ENCODE measurements around the gene PSMB3.

PSMB3 gene

DNA sequence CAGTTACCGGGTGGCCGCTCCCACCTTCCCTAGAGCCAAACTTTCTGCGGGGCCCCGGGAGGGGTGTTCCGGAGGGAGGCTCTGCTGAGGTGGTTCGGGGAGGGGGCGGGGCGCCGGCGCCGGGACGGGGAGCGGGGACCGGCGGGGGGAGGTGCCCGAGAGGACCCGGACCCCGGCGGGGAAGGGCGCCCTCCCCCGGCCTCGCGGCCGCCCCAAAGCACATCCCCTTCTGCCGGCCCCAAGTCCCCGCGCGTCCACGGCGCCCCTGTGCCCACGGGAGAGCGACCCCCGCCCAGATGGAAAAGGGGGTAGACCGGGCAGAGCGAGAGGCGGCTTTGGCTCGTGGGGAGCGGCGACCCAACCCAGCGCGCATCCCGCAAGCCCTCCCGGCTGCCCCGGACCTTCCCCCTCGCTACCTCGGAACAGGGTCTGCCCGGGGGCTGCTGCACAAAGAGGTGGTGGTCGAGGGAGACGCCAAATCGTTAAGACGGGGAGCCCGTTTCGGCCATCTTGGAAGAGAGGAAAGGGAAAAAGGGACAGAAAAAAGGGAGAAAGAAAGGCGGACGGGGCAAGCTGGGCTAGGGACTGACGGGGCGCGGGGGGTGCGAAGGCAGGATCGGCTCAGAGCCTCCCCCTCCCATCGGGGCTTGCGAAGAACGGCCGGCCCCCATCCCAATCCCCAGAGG, 4.9 kb upstream of the PSMB3 start (continued):
- TF ChIP-seq, protein P1, sequence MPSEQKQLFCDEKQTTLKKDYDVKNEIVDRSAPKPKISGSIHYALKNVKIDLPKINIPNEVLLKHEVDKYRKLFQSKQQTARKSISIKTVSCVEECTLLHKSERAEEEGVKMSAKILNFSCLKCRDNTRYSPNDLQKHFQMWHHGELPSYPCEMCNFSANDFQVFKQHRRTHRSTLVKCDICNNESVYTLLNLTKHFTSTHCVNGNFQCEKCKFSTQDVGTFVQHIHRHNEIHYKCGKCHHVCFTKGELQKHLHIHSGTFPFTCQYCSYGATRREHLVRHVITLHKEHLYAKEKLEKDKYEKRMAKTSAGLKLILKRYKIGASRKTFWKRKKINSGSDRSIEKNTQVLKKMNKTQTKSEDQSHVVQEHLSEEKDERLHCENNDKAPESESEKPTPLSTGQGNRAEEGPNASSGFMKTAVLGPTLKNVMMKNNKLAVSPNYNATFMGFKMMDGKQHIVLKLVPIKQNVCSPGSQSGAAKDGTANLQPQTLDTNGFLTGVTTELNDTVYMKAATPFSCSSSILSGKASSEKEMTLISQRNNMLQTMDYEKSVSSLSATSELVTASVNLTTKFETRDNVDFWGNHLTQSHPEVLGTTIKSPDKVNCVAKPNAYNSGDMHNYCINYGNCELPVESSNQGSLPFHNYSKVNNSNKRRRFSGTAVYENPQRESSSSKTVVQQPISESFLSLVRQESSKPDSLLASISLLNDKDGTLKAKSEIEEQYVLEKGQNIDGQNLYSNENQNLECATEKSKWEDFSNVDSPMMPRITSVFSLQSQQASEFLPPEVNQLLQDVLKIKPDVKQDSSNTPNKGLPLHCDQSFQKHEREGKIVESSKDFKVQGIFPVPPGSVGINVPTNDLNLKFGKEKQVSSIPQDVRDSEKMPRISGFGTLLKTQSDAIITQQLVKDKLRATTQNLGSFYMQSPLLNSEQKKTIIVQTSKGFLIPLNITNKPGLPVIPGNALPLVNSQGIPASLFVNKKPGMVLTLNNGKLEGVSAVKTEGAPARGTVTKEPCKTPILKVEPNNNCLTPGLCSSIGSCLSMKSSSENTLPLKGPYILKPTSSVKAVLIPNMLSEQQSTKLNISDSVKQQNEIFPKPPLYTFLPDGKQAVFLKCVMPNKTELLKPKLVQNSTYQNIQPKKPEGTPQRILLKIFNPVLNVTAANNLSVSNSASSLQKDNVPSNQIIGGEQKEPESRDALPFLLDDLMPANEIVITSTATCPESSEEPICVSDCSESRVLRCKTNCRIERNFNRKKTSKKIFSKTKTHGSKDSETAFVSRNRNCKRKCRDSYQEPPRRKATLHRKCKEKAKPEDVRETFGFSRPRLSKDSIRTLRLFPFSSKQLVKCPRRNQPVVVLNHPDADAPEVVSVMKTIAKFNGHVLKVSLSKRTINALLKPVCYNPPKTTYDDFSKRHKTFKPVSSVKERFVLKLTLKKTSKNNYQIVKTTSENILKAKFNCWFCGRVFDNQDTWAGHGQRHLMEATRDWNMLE (tag by site-specific recombination; conservative IDR thresholded peaks at IDR 0.05; ENCODE audit: low read depth) = no peak

DNA sequence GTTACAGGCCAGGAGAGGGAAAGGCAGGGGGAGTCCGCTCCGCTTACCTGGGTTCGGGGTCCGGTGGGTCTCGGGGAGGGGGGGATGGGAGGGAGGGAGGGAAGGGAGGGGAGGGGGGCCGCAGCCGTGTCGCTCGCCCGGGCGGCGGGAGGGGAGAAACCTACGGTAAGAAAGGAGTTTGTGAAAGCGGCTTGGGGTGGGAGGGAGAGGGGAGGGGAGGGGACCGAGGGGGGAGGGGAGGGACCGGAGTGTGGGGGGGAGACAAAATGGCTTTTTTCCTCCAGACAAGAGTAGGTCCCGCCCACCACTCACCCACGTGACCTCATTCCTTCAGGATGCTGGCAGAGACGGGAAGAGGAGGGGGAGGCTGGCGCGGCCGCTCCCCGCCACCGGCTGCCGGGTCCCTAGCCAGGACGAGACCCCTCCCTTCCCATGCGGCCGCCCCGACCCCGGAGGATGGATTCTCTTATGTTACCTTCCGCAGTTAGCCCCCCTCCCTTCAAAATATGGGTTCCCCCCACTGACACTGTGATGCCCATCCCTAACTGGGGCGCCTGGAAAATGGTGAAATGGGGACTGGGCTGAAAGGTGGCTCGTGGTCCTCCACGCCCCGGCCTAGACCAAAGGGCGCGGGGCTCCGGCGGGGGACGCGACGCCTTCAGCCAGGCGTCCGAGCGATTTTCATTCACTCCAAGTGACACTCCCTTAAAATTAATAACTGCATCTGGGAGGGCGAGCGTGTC, 4.2 kb upstream of the PSMB3 start, which contains the start of gene PCGF2:
Gene PCGF2, minus strand, starts transcription at position 188 of the 743 bp plus-strand sequence. CDS start 7,934 bp downstream, outside the sequence.
- ChIA-PET POLR2A (interaction anchor here (0.6 to 1.6 kb wide), 5 partner anchors 13 to 121 kb away, joined by 3 to 7 read pairs (median 3); partner anchors contain the start of genes CISD3 and LASP1), CTCF (interaction anchor here (0.7 kb wide), 1 partner anchor 14 kb away, joined by 3 read pairs; no protein-coding TSS in a partner anchor)
- Histone ChIP-seq H3K4me3 (ENCODE audit: low read depth, low read length) (peak within 1 kb of the TSS; percentile 86), H3K4me1 (ENCODE audit: control insufficient read depth, insufficient read depth, low read length) (peaks cover 33% of the 10 kb centered on the region), H3K36me3 (ENCODE audit: control insufficient read depth in 2 of 2, insufficient read depth in 1 of 2, low read length in 2 of 2) (no peaks in the 10 kb centered on the region; a peak in 1 of 3 replicates), H3K9me3 (ENCODE audit: control insufficient read depth, insufficient read depth, low read depth, low read length) (no peaks in the 10 kb centered on the region), H3K27ac (ENCODE audit: extremely low read depth, low read depth, low read length) (peak within 1 kb of the TSS; percentile 96)
- TF ChIP-seq EGR2 (tag by site-specific recombination; IDR thresholded peaks at IDR 0.05; ENCODE audit: low read depth) = peak; percentile 10
- 0 out of 2 replicates have a peak, but pooled peaks have one; percentile 31 for TF ChIP-seq ZFHX2 (tag by site-specific recombination; conservative IDR thresholded peaks at IDR 0.05)
- TF ChIP-seq ZNF610 (tag by site-specific recombination; IDR thresholded peaks at IDR 0.05; ENCODE audit: borderline replicate concordance) = peak; percentile 84
- peak; percentile 33; the same call in 1 of the 2 replicates for TF ChIP-seq ZBTB20 (tag by site-specific recombination; IDR thresholded peaks at IDR 0.05)
- TF ChIP-seq ZNF837 (tag by site-specific recombination; IDR thresholded peaks at IDR 0.05) = 0 out of 2 replicates have a peak, but pooled peaks have one; percentile 9
- no peak for TF ChIP-seq ZNF560 (tag by site-specific recombination; IDR thresholded peaks at IDR 0.05; ENCODE audit: borderline replicate concordance)
- no peak for TF ChIP-seq ZNF10 (tag by site-specific recombination; IDR thresholded peaks at IDR 0.05)
- TF ChIP-seq ZBTB7A (tag by site-specific recombination; IDR thresholded peaks at IDR 0.05; ENCODE audit: low read depth) = peak; percentile 56; the same call in 1 of the 2 replicates
- TF ChIP-seq, protein P2, sequence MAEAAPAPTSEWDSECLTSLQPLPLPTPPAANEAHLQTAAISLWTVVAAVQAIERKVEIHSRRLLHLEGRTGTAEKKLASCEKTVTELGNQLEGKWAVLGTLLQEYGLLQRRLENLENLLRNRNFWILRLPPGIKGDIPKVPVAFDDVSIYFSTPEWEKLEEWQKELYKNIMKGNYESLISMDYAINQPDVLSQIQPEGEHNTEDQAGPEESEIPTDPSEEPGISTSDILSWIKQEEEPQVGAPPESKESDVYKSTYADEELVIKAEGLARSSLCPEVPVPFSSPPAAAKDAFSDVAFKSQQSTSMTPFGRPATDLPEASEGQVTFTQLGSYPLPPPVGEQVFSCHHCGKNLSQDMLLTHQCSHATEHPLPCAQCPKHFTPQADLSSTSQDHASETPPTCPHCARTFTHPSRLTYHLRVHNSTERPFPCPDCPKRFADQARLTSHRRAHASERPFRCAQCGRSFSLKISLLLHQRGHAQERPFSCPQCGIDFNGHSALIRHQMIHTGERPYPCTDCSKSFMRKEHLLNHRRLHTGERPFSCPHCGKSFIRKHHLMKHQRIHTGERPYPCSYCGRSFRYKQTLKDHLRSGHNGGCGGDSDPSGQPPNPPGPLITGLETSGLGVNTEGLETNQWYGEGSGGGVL (tag by site-specific recombination; IDR thresholded peaks at IDR 0.05) = peak; percentile 83
- TF ChIP-seq KLF1 (tag by site-specific recombination; IDR thresholded peaks at IDR 0.05) = no peak; the same call in 1 of the 2 replicates
- 0 out of 2 replicates have a peak, but pooled peaks have one; percentile 19 for TF ChIP-seq KLF10 (tag by site-specific recombination; IDR thresholded peaks at IDR 0.05)
- TF ChIP-seq, protein P3, sequence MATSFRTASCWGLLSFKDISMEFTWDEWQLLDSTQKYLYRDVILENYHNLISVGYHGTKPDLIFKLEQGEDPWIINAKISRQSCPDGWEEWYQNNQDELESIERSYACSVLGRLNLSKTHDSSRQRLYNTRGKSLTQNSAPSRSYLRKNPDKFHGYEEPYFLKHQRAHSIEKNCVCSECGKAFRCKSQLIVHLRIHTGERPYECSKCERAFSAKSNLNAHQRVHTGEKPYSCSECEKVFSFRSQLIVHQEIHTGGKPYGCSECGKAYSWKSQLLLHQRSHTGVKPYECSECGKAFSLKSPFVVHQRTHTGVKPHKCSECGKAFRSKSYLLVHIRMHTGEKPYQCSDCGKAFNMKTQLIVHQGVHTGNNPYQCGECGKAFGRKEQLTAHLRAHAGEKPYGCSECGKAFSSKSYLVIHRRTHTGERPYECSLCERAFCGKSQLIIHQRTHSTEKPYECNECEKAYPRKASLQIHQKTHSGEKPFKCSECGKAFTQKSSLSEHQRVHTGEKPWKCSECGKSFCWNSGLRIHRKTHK (tag by site-specific recombination; IDR thresholded peaks at IDR 0.05) = no peak
- TF ChIP-seq, protein P4, sequence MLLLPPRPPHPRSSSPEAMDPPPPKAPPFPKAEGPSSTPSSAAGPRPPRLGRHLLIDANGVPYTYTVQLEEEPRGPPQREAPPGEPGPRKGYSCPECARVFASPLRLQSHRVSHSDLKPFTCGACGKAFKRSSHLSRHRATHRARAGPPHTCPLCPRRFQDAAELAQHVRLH (tag by site-specific recombination; IDR thresholded peaks at IDR 0.05) = no peak
- TF ChIP-seq ZNF544 (tag by site-specific recombination; IDR thresholded peaks at IDR 0.05) = no peak
- TF ChIP-seq, protein P5, sequence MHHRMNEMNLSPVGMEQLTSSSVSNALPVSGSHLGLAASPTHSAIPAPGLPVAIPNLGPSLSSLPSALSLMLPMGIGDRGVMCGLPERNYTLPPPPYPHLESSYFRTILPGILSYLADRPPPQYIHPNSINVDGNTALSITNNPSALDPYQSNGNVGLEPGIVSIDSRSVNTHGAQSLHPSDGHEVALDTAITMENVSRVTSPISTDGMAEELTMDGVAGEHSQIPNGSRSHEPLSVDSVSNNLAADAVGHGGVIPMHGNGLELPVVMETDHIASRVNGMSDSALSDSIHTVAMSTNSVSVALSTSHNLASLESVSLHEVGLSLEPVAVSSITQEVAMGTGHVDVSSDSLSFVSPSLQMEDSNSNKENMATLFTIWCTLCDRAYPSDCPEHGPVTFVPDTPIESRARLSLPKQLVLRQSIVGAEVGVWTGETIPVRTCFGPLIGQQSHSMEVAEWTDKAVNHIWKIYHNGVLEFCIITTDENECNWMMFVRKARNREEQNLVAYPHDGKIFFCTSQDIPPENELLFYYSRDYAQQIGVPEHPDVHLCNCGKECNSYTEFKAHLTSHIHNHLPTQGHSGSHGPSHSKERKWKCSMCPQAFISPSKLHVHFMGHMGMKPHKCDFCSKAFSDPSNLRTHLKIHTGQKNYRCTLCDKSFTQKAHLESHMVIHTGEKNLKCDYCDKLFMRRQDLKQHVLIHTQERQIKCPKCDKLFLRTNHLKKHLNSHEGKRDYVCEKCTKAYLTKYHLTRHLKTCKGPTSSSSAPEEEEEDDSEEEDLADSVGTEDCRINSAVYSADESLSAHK (tag by site-specific recombination; IDR thresholded peaks at IDR 0.05) = peak; percentile 75
- TF ChIP-seq, protein P6, sequence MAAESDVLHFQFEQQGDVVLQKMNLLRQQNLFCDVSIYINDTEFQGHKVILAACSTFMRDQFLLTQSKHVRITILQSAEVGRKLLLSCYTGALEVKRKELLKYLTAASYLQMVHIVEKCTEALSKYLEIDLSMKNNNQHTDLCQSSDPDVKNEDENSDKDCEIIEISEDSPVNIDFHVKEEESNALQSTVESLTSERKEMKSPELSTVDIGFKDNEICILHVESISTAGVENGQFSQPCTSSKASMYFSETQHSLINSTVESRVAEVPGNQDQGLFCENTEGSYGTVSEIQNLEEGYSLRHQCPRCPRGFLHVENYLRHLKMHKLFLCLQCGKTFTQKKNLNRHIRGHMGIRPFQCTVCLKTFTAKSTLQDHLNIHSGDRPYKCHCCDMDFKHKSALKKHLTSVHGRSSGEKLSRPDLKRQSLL (tag by site-specific recombination; IDR thresholded peaks at IDR 0.05) = 0 out of 2 replicates have a peak, but pooled peaks have one; percentile 10

Data from HEK293 (cell line).